GM13976 (cell line): ENCODE measurements around the gene ARCN1.

Experiments
- DNase-seq: peaks from one replicate; pipeline ENCODE4 v3.0.0; 2012; ENCODE audit warnings: low spot score
- in situ Hi-C: fragments of 300-500 bp; cut with MboI; formaldehyde crosslinking; loops from one replicate; pipeline ENCODE4 v1.12.0; 2022; ENCODE audit warnings: low sequenced_read_pairs, mixed read lengths, inconsistent platforms; ENCODE audit not compliant: unreplicated experiment
- TF ChIP-seq, protein P1 (sequence below): IDR thresholded peaks from 2 replicates; pipeline ENCODE4 v1.5.1; 2012; ENCODE audit warnings: borderline replicate concordance, mild to moderate bottlenecking; ENCODE audit not compliant: insufficient read depth; ENCODE audit errors: extremely low read depth, missing control alignments, control extremely low read depth

ARCN1 gene

DNA sequence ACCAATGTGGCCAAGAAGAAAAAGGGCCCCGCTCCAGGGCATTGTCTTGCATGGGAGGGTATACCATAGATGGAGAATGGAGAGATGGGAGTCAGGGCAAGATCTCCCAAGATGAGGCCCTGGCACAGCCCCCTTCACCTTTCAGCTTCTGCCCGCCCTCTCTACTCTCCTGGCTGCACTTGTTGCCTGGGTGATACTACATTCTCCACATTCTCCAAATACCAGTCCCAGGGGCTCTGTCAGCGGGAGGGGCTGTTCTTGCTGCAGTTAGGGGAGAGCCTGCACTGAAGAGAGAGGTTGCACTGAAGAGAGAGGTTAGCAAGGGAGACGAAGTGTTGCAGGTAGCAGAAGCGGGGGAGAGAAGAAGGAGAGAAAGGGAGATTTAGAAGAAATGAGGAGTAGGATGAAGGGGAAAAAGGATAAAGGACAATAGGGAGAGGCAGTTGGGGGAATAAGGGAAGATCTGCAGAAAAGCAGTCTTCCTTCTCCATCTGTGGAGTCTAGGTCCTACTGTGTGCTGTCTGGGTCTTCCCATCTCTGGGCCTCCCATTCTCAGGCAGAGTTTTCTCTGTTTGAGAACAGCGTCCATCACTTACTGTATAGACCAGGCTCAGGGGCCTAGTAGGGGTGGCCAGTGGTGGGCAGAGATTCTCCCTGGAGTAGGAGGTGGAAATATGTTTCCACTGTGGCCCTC lies 43.2 kb downstream of the ARCN1 start:
- in situ Hi-C loops, result no loop called here
- DNase-seq, result no peak
- TF ChIP-seq, protein P1, sequence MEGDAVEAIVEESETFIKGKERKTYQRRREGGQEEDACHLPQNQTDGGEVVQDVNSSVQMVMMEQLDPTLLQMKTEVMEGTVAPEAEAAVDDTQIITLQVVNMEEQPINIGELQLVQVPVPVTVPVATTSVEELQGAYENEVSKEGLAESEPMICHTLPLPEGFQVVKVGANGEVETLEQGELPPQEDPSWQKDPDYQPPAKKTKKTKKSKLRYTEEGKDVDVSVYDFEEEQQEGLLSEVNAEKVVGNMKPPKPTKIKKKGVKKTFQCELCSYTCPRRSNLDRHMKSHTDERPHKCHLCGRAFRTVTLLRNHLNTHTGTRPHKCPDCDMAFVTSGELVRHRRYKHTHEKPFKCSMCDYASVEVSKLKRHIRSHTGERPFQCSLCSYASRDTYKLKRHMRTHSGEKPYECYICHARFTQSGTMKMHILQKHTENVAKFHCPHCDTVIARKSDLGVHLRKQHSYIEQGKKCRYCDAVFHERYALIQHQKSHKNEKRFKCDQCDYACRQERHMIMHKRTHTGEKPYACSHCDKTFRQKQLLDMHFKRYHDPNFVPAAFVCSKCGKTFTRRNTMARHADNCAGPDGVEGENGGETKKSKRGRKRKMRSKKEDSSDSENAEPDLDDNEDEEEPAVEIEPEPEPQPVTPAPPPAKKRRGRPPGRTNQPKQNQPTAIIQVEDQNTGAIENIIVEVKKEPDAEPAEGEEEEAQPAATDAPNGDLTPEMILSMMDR, result no peak

DNA sequence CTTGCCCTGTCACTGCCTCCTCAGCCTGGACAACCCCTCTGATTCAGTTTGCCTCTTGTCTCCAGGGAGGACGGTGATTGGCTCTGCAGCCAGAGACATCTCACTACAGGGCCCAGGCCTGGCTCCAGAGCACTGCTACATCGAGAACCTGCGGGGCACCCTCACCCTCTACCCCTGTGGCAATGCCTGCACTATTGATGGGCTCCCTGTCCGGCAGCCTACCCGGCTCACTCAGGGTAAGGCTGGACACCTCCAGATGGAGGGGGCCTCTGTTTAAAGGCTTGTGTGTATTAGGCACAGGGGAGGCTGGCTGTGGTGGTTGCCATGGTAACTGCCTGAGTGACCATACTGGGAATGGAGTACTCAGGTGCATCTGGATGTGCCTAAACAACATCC lies 43.8 kb downstream of the ARCN1 start:
- TF ChIP-seq, protein P1, result no peak
- no peak for DNase-seq

DNA sequence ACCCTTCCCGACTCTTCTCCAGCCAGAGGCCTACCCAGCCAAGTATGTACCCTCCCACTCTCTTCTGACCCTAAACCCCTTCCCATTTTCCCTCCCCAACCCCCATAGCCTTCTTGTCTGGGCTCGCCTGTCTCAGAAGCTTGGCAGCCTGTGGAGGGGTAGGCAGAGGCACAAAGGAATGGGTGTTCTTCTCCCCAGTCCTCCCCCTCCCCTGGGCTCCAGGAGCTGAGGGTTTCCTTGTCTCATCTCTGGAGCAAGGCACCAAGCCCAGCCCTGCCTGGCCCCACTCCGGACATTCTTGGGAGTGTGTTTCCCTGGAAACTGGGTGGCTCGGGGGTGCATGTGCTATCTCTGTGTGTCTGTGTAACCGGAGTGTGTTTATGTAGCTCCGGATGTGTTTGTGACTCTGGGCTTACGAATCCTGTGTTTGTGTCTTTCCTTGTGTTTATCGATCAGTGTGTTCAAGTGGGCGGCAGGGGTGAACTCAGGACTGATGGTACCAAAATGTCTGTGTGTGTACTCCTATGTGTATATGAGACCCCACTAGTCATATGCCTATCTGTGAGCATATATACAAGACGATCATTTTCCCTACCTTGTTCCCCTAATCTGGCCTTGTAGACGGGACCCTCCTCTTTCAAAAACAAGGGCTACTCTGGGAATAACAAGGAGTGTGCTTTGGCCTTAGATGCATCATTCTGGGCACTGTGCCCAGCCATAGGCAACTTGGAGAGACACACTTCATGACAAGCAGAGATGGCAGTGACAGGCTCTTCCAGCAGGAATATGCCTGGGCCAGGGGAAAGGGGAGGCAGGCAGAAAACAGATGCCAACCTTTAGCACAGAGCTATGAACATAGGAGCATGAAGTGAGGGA lies 46.1 kb downstream of the ARCN1 start:
- TF ChIP-seq, protein P1, result no peak
- no peak for DNase-seq
- in situ Hi-C loops, result no loop called here

More for the DNA sequence above, 43.8 kb downstream of the ARCN1 start:
- in situ Hi-C loops, result no loop called here

DNA sequence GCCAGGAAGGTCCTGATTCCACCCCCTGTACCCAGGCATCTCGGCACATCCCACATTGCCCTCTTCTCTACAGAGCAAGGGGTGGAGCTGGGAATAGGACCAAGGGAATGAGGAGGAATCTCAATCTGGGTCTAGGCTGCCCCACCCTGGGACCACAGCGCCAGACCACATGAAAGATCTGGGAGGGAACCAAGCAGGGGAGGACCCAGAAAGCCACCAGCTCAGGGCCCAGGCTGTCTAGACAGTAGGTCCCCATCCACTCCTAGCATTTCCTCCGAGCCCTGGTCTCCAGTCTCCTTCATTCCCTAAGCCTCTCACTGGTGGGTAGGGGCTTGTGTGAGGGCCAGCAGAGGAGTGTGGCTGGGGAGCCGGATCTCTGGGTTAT lies 46.8 kb downstream of the ARCN1 start:
- DNase-seq, result no peak
- in situ Hi-C loops, result no loop called here
- TF ChIP-seq, protein P1, result no peak

DNA sequence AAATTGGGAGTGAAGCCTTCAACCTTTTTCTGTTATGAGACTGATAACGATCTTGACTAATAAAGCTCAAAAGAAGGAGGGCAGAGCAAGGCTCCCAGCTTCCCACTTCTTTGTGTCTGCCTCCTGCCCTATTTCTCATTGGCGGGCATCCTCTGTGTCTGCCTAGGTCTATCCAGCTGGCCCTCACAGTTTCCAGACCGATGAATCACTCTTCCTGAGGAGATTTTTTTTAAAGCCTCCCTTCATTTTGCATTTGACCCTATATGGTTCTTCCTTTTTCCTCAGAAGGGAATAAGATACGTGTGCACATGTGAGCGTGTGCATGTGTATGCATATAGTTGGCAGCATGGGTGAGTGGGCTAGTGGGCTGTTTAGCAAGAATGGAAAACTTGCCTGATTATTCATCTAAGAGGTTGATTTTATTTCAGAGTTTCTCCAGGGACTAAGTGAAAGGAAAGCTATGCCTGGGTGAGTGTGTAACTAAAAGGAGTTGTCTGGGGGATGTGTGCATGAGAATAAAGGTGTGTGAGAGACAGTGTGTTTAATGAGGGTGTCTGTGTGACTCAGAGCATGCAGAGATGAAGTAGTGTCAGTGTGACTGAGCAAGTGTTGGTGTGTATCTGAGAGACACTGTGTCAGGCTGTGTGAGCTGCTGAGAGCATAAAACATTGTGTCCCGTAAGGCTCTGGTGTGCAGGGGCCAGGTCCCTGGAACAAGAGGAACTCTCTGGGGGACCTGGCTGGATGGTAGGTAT lies 47.4 kb downstream of the ARCN1 start:
- no peak for DNase-seq
- TF ChIP-seq, protein P1, result no peak
- in situ Hi-C loops, result no loop called here

DNA sequence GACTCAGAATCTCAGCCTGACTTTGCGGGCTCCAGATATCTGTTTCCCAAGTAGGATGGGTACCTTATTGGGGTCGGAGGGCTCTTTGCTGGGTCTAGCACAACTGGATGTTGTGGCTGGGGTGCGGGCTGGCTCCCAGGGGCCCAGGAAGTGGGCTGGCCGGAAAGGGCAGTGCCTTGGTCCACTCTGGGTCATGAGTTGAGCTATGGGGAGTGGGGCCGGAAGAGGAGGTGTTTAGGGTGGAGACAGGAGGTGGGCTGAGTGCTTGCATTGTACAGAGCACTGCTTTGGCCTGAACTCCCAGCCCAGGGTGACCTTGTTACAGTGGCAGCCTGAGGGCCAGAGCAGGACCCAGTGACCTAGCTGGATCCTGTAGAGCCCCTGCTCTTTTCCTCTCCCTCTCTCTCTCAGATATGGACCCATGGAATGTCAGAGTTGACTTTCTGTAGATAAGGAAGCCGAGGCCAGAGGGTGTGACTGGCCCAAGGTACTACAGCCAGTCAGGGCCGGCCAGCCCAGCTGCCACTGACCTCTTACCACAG lies 48.4 kb downstream of the ARCN1 start:
- in situ Hi-C loops, result no loop called here
- no peak for DNase-seq
- TF ChIP-seq, protein P1, result no peak
